PC-3 (cell line): Measurements from ENCODE around the gene TAF1B.

Experiments used
- CTCF ChIP-seq: fragments of 300-600 bp; sonication (generic); conservative IDR thresholded peaks from 2 replicates; pipeline ENCODE4 v1.5.1; 2017; ENCODE audit warnings: antibody characterized with exemption, low read depth, mild to moderate bottlenecking, low read length
- EZH2 ChIP-seq: fragments of 300-600 bp; sonication (generic); IDR thresholded peaks from one replicate; pipeline ENCODE4 v1.6.1; 2017; ENCODE audit warnings: antibody characterized with exemption, mild to moderate bottlenecking, low read length; ENCODE audit not compliant: unreplicated experiment
- EZH2phosphoT487 ChIP-seq: fragments of 300-600 bp; sonication (generic); IDR thresholded peaks from 2 replicates; pipeline ENCODE4 v1.6.1; 2018; ENCODE audit warnings: mild to moderate bottlenecking, antibody characterized with exemption, low read length, borderline replicate concordance

- no peak for TF ChIP-seq CTCF
- no peak for TF ChIP-seq EZH2
- TF ChIP-seq EZH2phosphoT487: no peak
Measured at GRCh38 chr2:9873337-9873736, 30.1 kb downstream of the TAF1B start.
